Astrocyte of the cerebellum (primary cell): ENCODE measurements around the gene RNF212.

Source experiments
- DNase-seq: peaks from one replicate; pipeline ENCODE4 v3.0.0-alpha.2; 2011; ENCODE audit warnings: low read depth
- H3K4me3 ChIP-seq: 2 replicates; pipeline ENCODE4 v1.5.1; 2011; ENCODE audit warnings: mild to moderate bottlenecking, low read depth, low read length, moderate library complexity
- in situ Hi-C: cut with HindIII; loops from 2 replicates; pipeline ENCODE4 v1.10.0; 2017; ENCODE audit warnings: low sequenced_read_pairs
- TF ChIP-seq, protein P1 (sequence below): IDR thresholded peaks from 2 replicates; pipeline ENCODE4 v1.5.1; 2012; ENCODE audit warnings: low read length, low read depth, moderate library complexity, mild to moderate bottlenecking; ENCODE audit errors: missing control alignments

RNF212 gene

DNA sequence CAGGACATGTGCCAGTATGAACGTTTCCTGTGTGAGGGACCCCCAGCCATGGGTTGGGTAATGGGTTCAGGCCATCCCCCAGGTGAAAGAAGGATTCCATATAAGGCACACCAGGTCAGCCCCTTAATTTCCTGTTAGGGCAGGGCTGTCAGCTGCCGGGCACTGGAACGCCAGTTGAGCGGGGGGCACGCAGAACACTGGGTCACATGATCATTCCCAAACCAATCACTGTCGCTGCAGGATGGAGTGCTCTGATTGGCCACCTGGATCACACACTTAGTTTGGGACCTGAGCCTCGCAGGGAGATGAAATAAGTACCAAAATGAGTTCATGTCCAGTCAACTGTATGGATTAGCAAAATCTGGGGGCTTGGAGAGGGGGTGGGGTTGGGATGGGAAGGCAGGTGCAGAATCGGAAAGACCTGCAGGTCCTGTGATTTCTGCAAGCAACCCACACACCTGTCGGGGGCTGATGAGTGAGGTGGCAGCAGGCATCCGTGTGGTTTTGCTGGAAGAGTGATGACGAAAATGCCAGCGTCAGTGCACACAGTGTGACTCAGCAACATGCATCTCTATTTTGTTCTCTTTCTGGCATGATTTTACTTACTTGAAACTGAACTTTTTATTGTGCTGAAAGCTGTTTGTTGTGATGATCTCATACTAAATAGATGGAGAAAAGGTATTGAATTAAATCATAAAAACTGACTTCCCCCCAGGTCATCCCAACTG is 32.2 kb downstream of the RNF212 start:
- in situ Hi-C loops, result no loop called here
- TF ChIP-seq, protein P1, sequence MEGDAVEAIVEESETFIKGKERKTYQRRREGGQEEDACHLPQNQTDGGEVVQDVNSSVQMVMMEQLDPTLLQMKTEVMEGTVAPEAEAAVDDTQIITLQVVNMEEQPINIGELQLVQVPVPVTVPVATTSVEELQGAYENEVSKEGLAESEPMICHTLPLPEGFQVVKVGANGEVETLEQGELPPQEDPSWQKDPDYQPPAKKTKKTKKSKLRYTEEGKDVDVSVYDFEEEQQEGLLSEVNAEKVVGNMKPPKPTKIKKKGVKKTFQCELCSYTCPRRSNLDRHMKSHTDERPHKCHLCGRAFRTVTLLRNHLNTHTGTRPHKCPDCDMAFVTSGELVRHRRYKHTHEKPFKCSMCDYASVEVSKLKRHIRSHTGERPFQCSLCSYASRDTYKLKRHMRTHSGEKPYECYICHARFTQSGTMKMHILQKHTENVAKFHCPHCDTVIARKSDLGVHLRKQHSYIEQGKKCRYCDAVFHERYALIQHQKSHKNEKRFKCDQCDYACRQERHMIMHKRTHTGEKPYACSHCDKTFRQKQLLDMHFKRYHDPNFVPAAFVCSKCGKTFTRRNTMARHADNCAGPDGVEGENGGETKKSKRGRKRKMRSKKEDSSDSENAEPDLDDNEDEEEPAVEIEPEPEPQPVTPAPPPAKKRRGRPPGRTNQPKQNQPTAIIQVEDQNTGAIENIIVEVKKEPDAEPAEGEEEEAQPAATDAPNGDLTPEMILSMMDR, result no peak

DNA sequence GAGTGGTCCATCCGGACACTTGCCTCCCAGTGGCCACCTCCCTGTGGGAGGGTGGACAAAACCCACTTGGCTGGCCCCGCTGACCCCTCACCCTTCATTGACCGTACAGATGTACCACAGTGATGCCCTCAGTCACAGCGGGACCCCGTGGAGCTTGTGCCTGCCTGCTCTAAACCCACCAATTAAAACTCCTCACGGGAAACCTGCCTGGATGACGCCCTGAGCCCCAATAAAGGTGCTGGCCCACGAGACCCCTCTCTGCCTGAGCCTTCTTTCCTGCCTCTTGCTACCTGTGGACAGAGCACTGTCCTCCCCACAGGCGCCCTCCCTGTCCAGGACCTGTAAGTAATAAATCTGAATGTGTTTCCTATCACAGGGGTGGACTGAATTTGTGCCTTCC is 32.9 kb downstream of the RNF212 start:
- no peak for DNase-seq
- TF ChIP-seq, protein P1, result no peak
- H3K4me3 ChIP-seq, result no peak overlapping the region
- in situ Hi-C loops, result no loop called here

More for the DNA sequence above, 32.2 kb downstream of the RNF212 start:
- no peak overlapping the region for H3K4me3 ChIP-seq
- DNase-seq, result no peak

DNA sequence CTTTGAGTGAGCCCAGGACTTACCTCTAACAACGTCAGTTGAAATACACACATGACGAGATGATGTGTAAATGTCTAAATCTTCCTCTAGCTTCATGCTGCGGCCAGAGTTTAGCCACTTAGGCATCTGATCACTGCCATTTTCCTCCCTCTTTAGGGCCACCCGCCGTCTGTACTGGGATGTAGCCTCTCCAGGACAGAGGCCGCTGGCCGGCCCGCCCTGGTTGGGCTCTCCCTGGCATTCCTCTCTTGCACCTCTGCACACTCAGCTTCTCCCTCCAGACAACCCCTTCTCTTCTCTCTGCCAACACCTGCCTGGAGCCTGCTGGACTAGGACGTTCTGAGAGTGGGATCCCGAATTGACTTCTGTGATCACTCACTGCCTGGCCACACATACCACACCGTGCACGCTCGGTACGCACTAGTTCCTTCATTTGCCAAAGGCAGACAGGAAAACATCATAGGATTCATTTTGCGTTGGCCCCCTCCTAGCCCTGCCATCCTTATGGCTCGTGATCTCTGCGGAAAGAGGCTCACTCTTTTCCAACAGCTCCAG is 33.6 kb downstream of the RNF212 start:
- DNase-seq, result no peak
- no peak overlapping the region for H3K4me3 ChIP-seq
- TF ChIP-seq, protein P1, result no peak
- in situ Hi-C loops, result no loop called here

DNA sequence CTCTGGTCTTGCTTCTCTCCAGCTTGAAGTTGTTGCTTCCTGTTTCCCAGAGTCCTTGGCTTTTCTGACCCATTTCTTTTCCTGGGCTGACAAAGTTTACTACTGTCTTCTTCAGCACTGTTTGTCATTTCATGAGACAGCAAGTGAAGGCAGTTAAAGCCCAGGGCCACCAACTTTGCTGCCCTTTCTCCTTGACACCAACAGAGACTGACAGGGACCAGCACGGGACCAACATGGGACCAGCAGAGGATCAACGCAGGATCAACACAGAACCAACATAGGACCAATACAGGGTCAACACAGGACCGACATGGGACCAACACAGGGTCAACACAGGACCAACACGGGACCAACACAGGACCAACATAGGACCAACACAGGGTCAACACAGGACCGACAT is 34.9 kb downstream of the RNF212 start:
- in situ Hi-C loops, result no loop called here
- TF ChIP-seq, protein P1, result no peak

DNA sequence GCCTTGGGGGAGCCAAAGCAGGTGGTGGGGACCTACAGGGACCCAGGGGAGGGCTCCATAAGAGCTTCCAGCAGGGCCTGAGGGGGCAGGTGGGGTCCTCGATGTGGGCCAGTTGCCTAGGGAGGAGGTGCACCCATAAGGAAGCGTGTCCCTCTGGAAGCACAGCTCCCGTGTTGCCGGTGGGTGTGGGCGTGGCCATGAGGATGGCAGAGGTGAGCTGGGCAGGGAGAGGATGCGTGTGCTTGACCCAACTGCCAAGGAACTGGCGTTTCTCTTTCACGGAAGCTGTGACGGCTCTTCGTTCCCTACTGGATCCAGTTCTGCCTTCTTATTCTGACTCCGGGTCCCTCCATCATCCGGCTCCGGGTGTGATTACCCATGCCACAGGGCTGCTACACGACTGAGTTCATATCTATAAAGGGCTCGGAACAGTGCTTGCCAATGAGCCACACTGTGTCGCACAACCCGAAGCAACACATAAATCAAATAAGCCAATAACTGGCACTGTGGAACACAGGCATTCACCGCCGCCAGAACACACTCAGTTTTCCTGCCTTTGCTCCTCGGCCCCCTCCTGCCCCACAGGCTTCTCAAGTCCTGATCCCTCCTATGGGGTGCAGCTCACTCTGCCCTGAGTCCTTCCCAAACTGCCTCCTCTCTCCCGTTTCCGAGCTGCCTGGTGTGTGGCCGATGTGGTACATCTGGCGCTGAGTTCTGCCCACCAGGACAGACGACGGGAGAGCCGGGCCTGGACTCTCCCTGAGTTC is 35.5 kb downstream of the RNF212 start:
- TF ChIP-seq, protein P1, result no peak
- in situ Hi-C loops, result no loop called here
- H3K4me3 ChIP-seq, result no peak overlapping the region
- DNase-seq, result no peak

More for the DNA sequence above, 34.9 kb downstream of the RNF212 start:
- H3K4me3 ChIP-seq, result no peak overlapping the region
- no peak for DNase-seq

DNA sequence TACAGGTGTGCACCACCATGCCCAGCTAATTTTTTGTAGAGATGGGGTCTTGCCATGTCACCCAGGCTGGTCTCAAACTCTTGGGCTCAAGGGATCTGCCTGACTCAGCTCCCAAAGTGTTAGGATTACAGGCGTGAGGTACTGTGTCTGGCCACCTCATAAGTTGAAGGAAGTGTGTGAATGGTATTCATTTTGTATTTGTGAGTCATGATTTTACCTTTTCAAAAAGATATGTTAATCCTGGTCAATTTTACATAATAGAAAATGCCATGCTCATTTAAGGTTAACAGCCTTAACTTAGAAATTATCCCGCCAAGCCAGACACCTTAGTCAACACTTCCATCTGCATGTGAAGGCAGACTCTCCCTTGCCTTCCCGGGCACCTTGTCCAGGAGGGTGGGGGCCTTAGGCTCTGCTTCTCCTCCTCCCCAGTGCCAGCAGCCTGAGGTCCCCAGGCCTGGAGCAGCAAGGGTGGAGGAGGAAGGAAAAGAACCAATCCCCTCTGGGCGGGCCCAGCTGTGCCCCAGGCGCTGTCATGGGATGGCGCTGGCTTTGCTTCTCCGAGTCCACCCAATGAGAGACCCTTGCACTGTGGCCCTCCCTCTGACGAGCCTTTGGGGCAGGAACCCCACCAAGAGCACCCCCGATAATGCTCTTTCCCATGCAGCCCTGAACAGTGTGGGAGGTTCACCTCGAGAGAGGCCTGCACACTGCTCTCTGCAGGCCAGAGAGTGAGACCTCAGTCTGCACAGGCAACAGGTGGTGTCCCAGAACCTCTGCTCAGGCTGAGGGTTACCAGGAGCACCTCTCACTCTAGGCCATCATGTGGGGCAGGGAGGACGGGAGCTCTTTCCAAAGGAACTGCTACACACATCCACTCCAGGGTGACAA is 37.3 kb downstream of the RNF212 start:
- in situ Hi-C loops, result no loop called here
- no peak overlapping the region for H3K4me3 ChIP-seq
- TF ChIP-seq, protein P1, result no peak
- DNase-seq, result no peak
